Sigmoid colon (tissue), 7 donors: Measurements from ENCODE around the gene GALNT13. TPM values are rescaled to one million over a fixed set of nuclear protein-coding genes. Genes with fewer than 3 reads are reported as not detected.

Source experiments
- DNase-seq: peaks from one replicate; pipeline ENCODE4 v3.0.0-alpha.2; 2019
- H3K27ac ChIP-seq, 4 donors: fragments of 200-600 bp; sonication (generic); one replicate each; pipeline ENCODE4 v1.5.1; 2016 to 2019; ENCODE audit warnings: mild to moderate bottlenecking in 1 of 4
- H3K27me3 ChIP-seq, 3 donors: fragments of 200-600 bp; sonication (generic); one replicate each; pipeline ENCODE4 v1.5.1; 2019; ENCODE audit warnings: mild to moderate bottlenecking in 1 of 3
- H3K36me3 ChIP-seq, 4 donors: fragments of 200-600 bp; sonication (generic); one replicate each; pipeline ENCODE4 v1.5.1; 2016 to 2019
- H3K4me1 ChIP-seq, 4 donors: fragments of 200-600 bp; sonication (generic); one replicate each; pipeline ENCODE4 v1.5.1; 2017 to 2019
- H3K4me3 ChIP-seq, 4 donors: fragments of 200-600 bp; sonication (generic); one replicate each; pipeline ENCODE4 v1.5.1; 2017 to 2019; ENCODE audit warnings: mild to moderate bottlenecking in 2 of 4, moderate library complexity in 1 of 4
- H3K9me3 ChIP-seq, 4 donors: fragments of 200-600 bp in 3 of 4; sonication (generic) in 3 of 4; one replicate each; pipeline versions ENCODE4 v1.5.1 to v1.6.1; 2013 to 2019
- CTCF ChIP-seq, 4 experiments: fragments of 450-650 bp in 3 of 4; fragments of 200-600 bp in 1 of 4; IDR thresholded peaks; one replicate each; pipeline ENCODE4 v1.5.1; 2016 to 2019; ENCODE audit warnings: antibody characterized with exemption in 4 of 4, mild to moderate bottlenecking in 3 of 4, moderate library complexity in 2 of 4
- EP300 ChIP-seq, 4 donors: sonication (generic); formaldehyde crosslinking; IDR thresholded peaks; one replicate each; pipeline ENCODE4 v1.6.1; 2017; ENCODE audit warnings: antibody characterized with exemption in 4 of 4
- POLR2A ChIP-seq, 2 donors: fragments of 450-650 bp; IDR thresholded peaks; one replicate each; pipeline ENCODE4 v1.6.1; 2016; ENCODE audit warnings: antibody characterized with exemption in 2 of 2, mild to moderate bottlenecking in 2 of 2, moderate library complexity in 2 of 2
- POLR2AphosphoS5 ChIP-seq, 4 donors: sonication (generic); formaldehyde crosslinking; IDR thresholded peaks; one replicate each; pipeline ENCODE4 v1.6.1; 2017; ENCODE audit warnings: antibody characterized with exemption in 4 of 4
- WGBS, 2 donors: extraction: QIAGEN DNeasy Blood & Tissue Kit; methylation state at CpG; one replicate each; pipeline ENCODE4 v1.1.7; 2013; 5-methylcytosine and 5-hydroxymethylcytosine counted together
- intact Hi-C: fragments of 100-400 bp; cut with DNase I; formaldehyde crosslinking; loops from one replicate; pipeline ENCODE4 v1.15.1; 2023
- polyA plus RNA-seq, 3 donors: library from polyadenylated mRNA; stranded (reverse); fragments of 200-250 nt; gene quantifications; one replicate each; pipeline ENCODE4 v1.2.3, GENCODE V29; 2013
- total RNA-seq, 4 donors: library from RNA; depleted of rRNA; stranded (reverse); fragments of >200 nt; gene quantifications; one replicate each; pipeline ENCODE4 v1.1.0, GENCODE V29; 2016
- donor health status: healthy with polysubstance abuse.
- donor health status: Bipolar disorder and iron deficiency.
- donor health status: healthy.

GALNT13 gene
- total and polyA plus RNA-seq, 7 donors: under 0.01 to 2.5 (median 0.82) TPM; not detected in 1

- H3K9me3 ChIP-seq: no peaks in the 10 kb centered on the region
- no peak overlapping the region for H3K4me3 ChIP-seq
- no peak for TF ChIP-seq POLR2AphosphoS5 (IDR thresholded peaks at IDR 0.05)
- no peak for TF ChIP-seq POLR2A (IDR thresholded peaks at IDR 0.05)
- no peak for TF ChIP-seq CTCF (IDR thresholded peaks at IDR 0.05)
- TF ChIP-seq EP300 (IDR thresholded peaks at IDR 0.05): no peak
- H3K27me3 ChIP-seq: no peaks in the 10 kb centered on the region
- WGBS, 2 donors: 88 to 97% methylated on average over 1 of the region's 1 CpG
- DNase-seq: no peak
- H3K27ac ChIP-seq: no peak overlapping the region
- intact Hi-C loops: no loop called here
- H3K36me3 ChIP-seq: no peaks in the 10 kb centered on the region
- no peaks in the 10 kb centered on the region for H3K4me1 ChIP-seq
Observed at GRCh38 chr2:153858250-153858649, 13.5 kb upstream of the GALNT13 start.

- Histone ChIP-seq H3K9me3 (peaks cover 0 to 3% (median 0%) of the 10 kb centered on the region in 4 donors), H3K4me3 (no peak overlapping the region), H3K4me1 (no peaks in the 10 kb centered on the region), H3K27me3 (no peaks in the 10 kb centered on the region), H3K36me3 (no peaks in the 10 kb centered on the region), H3K27ac (no peak overlapping the region)
- no peak for DNase-seq
- TF ChIP-seq EP300 (IDR thresholded peaks at IDR 0.05): no peak
- TF ChIP-seq POLR2AphosphoS5 (IDR thresholded peaks at IDR 0.05): no peak
- TF ChIP-seq CTCF (IDR thresholded peaks at IDR 0.05): no peak
- 19 to 24% methylated on average over 2 of the region's 2 CpGs for WGBS, 2 donors
- intact Hi-C loops: no loop called here
Observed at GRCh38 chr2:153864022-153864421, 7.7 kb upstream of the GALNT13 start.

GRCh38 chr2:153866595-153866994 is 5.1 kb upstream of the GALNT13 start:
- H3K27me3 ChIP-seq: peaks cover 0 to 7% (median 5%) of the 10 kb centered on the region in 3 donors
- intact Hi-C loops: no loop called here
- no peak overlapping the region for H3K4me3 ChIP-seq
- H3K9me3 ChIP-seq: peaks cover 0 to 3% (median 0%) of the 10 kb centered on the region in 4 donors
- H3K36me3 ChIP-seq: no peaks in the 10 kb centered on the region
- no peak overlapping the region for H3K27ac ChIP-seq
- TF ChIP-seq POLR2A (IDR thresholded peaks at IDR 0.05) (no peak), CTCF (IDR thresholded peaks at IDR 0.05) (no peak), POLR2AphosphoS5 (IDR thresholded peaks at IDR 0.05) (no peak), EP300 (IDR thresholded peaks at IDR 0.05) (no peak)
- H3K4me1 ChIP-seq: peaks cover 0 to 7% (median 3%) of the 10 kb centered on the region in 4 donors
- no peak for DNase-seq

GRCh38 chr2:153870308-153870707 is 1.4 kb upstream of the GALNT13 start:
- H3K27me3 ChIP-seq: peaks cover 0 to 40% (median 18%) of the 10 kb centered on the region in 3 donors
- WGBS, 2 donors: 42 to 71% methylated on average over 3 of the region's 3 CpGs

More at GRCh38 chr2:153870308-153870707, 1.4 kb upstream of the GALNT13 start:
- Histone ChIP-seq H3K27ac (no peak overlapping the region), H3K4me3 (no peak overlapping the region), H3K36me3 (no peaks in the 10 kb centered on the region), H3K4me1 (peaks cover 0 to 26% (median 14%) of the 10 kb centered on the region in 4 donors), H3K9me3 (no peaks in the 10 kb centered on the region)
- DNase-seq: no peak
- TF ChIP-seq POLR2A (IDR thresholded peaks at IDR 0.05) (no peak), EP300 (IDR thresholded peaks at IDR 0.05) (no peak), POLR2AphosphoS5 (IDR thresholded peaks at IDR 0.05) (no peak), CTCF (IDR thresholded peaks at IDR 0.05) (no peak)
- intact Hi-C loops: no loop called here
